NOMO-1 (cell line): ENCODE measurements around the gene GABRR2.
A peak's percentile ranks its signal among the peaks of the same experiment; 100 is the strongest.
"Not testable (repeated sequence)": the region's sequence is repeated elsewhere in the genome, so short reads cannot be mapped to it uniquely, and the experiment has no call there.

ENCODE experiments used
- DNase-seq, 2 experiments: peaks; one replicate each; lab custom pipeline; 2025; ENCODE audit not compliant: unreplicated experiment in 2 of 2; lab: John Stamatoyannopoulos, UW

GABRR2 gene

DNA sequence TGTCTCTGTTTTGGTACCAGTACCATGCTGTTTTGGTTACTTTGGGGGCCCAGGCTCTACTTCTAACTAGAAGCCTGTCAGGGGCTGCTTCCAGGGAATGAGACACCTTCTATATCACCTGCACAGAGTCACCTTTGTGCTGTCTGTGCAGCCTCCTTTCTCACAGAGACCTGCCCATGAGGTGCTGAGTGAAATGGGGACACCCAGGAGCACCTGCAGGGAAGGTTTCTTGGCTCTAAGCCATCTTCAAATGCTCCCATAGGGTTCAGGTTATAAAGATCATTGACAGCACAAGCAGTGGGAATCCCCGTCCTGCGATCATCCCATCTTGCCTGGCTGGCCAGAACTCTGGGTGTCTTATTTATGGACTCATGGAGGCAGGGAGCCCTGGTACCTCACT, 19.1 kb downstream of the GABRR2 start:
- DNase-seq, result no peak

- not testable (repeated sequence) for DNase-seq
Observed at GRCh38 chr6:89295116-89295515, 20.0 kb downstream of the GABRR2 start.

DNA sequence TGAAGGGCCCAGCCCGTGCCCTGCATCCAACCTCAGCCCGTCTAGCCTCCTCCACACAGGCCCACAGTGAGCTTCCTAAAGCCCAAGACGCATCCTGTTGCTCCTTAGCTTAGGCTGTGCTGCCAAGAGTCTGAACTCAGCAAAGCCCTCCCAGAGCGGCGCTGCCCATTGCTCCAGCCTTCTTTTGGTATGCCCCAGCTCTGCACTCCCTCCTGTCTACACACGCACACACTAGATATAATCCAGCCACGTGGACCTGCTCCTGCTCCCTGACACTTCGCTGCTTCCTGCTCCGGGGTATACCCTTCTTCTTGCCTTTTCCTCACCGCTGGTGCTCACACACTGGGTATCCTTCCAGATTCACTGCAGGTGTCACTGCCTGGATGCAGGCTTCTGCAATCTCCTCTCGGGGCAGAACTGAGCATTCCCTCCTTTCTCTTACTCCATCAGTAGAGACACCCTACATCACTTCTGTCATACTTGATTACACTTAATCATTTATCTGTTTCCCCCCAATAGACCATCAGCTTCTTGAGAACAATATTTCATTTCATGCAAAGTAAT, 23.8 kb downstream of the GABRR2 start:
- no peak for DNase-seq

GRCh38 chr6:89290401-89291155, 24.5 kb downstream of the GABRR2 start:
- no peak for DNase-seq

DNA sequence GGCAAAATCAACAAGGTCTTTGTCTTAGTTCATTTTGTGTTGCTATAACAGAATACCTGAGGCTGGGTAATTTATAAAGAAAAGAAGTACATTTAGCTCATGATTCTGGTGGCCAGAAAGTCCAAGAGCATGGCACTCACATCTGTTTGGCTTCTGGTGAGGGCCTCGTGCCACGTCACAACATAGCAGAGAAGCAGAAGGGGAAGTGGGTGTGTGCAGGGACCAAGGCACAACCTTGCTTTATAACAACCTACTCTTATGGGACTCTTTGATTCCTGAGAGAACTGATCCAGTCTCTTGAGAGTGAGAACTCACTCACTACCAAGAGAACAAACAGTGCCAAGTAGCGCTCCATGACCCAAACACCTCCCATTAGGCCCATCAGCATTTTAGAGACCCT, 25.4 kb downstream of the GABRR2 start:
- no peak for DNase-seq

DNA sequence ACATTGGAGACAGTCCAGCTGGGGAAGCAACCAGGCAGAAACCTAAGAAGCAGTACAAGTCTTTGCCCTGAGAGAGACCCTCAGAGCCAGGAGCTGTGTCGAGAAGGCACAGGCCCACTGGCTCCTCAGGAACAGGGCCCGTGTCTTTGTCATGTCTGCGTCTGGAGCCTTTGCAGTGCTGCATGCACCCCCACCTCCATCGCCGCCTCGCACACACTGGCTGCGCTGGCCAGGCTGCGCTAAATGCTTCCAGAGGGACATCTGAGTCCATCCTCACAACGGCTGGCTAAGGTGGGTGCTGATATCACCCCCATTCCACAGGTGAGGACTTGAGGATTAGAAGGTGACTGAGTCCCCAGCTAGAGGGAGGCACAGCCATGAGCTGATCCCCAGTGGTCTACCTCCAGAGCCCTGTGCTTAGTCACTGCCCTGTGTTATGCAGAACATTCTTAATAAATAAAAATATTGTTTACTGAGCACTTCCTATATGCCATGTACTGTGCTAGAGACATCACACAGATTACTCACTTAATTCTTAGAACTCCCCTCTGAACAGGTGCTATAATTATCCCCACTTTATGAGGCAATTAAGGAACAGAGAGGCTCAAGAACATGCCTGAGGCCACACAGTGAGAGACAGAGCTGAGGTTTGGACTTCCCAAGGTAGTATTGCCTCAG, 27.6 kb downstream of the GABRR2 start:
- DNase-seq, result peak in 1 of 2 experiments; percentile 6

DNA sequence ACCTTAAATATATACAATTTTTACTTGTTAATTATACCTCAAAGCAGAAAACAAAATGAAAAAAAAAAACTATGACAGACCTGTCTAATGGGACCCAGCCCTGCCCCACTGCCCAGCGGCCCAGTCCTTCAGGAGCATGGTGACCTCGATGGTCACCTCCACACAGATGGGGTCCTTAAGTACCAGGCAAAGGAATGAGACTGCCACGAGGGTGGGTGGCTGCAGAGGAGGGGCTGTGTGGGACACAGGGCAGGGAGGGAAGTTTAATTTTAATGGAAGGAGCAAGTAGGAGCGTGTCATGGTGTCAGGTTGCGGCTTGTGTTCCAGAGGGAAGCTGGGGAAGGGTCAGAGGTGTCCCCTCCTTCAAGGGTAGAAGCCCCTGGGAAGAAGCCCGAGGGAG, 28.6 kb downstream of the GABRR2 start:
- DNase-seq, result no peak

GRCh38 chr6:89284963-89285735, 29.9 kb downstream of the GABRR2 start:
- DNase-seq, result no peak

DNA sequence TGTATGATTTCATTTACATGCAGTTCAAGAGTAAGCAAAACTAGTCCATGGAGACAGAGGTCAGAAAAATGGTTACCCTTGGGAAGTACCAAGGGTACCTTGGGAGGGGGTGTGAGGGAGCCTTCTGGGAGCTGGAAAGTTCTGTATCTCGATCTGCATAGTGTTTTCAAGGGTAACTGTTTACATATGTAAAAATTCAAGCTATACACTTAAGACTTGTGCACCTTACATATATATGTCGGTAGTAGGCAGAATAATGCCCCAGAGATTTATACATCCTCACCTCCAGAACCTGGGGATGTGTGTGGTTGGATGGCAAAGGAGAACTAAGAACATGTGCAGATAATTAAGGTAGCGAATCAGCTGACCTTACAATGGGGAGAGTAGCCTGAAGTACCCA, 31.0 kb downstream of the GABRR2 start:
- no peak for DNase-seq

DNA sequence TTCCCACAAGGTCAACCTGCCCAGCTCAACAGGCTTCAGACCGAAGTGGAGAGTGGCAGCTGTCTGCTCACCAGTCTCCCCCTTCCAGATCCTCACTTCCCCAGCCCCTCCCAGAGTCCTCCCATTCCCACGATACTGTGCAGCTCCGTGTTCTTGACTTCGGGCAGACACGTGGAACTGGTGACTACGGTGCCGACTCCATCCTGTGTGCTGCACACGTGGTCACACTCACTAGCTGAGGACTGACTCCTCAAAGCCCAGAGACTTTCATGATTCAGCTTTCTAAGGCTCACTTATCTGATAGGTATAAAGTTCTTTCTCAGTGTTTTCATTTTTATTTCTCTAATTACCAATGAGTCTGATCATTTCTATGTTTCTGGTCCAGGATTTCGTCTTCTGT, 32.4 kb downstream of the GABRR2 start:
- no peak for DNase-seq

DNA sequence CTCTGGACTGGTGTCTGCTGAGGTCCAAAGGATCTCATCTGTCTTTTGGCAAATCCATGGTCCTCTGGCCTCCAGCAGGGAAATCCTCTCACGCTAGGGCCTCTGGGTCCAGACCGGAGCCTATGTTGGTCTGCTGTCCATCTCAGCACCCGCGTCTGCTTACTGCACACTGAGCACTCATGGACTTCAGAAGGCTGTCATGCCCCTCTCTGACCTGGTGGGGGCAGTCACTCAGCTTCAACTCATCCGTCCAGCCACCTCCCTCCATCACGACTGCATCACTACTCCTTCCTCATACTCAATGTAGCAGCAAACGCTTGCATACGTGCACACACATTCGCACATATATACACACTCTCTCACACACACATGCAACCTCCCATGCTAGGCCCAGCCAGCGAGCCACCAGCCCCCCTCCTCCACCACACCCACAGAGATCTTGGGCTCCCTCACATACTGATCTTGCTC, 33.3 kb downstream of the GABRR2 start:
- peak; percentile 82 to 90 for DNase-seq

DNA sequence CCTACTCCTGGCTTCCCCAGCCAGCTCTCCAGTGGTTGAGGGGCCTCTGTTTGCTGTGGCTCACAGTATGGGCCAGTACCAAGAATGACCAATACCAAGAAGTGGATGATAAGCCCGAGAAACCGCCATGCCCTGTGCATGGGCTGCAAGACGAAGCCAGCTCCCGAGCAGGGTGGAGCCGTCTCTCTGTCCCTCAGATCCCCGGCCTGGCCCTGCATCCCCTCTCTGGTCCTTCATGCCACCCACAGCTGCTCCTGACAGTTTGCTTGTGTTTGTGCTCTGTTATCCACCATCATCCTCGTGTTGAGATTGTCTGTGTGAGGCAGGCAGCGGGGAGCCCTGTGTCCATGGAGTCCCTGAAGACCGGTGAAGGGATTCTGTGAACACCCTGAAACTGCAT, 36.1 kb downstream of the GABRR2 start:
- no peak for DNase-seq

DNA sequence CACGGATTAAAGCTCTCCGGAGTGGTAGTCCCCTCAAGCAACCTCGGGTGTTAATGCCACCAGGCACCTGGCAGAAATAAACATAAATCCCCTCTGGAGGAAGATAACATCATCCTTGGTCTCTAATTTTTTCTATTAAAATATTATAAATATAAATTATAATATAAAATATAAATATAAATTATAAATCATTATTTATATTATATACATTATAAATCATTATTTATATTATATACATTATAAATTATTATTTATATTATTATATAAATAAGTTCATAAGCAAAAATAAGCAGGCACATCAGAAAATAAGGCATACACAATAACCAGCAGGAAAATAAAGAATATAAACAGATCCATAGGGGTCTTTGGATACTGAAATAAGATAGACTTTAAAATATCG, 39.2 kb downstream of the GABRR2 start:
- no peak for DNase-seq

DNA sequence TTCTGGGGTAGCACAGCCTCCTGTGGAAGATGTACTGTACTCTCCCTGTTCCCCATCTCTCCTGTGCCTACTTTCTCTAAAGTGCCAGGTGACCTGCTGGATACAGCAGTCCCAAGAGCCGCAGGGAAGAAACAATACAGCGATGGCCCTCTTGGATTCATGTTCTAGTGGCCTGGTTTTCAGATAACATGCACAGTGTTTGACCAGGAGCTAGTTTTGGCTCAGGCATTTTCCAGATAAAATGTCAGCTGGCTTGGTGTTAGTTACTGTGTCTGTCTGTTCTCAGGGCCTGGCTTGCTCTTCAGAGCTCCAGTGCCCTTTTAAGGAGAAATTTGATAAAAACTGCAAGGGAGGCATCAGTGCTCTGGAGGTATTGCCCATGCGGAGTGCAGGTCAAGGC, 41.3 kb downstream of the GABRR2 start:
- DNase-seq, result no peak

DNA sequence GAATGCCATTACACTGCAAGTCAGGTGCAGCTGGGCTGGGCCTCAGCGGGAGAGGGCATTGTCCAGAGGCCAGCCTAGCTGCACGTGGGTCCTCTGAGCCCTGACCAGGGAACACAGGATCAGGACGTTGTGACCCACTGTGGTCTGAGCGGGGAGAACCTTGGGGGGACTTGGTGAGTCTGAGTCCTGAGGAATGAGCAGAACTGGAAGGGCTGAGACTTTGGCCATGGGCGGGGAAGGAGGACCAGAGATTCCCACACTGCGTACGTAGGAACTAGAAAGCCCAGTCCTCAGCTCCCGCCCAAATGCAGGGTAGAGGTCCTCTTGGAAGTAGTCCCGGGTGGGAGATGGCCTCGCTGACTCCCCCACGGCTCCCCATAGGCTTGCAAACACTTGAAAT, 42.5 kb downstream of the GABRR2 start:
- no peak for DNase-seq

GRCh38 chr6:89270951-89271721, 44.0 kb downstream of the GABRR2 start:
- DNase-seq, result peak; percentile 61 to 72

- no peak for DNase-seq
Observed at GRCh38 chr6:89269981-89270380, 45.1 kb downstream of the GABRR2 start.

- DNase-seq, result no peak
Observed at GRCh38 chr6:89269252-89269651, 45.8 kb downstream of the GABRR2 start.

GRCh38 chr6:89268776-89269175, 46.3 kb downstream of the GABRR2 start:
- no peak for DNase-seq

- DNase-seq, result no peak
Observed at GRCh38 chr6:89267918-89268317, 47.2 kb downstream of the GABRR2 start.

DNA sequence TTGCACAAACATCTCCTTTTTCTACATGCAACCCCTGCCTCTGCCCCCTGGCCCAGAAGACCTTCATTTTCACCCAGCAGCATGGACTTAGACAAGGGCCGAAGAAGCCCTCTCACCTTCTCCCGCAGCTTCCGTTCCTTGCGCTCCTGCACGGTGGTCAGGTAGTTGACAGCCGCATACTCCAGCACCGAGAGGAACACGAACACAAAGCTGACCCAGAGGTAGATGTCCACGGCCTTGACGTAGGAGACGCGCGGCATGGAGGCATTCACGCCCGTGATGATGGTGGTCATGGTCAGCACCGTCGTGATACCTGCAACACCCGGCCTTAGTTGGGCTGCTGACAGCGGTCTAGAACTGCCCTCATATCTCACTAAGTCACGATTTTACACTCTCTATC, 50.8 kb downstream of the GABRR2 start:
- DNase-seq, result no peak
